COLO829 (cell line): ENCODE data around the gene MICOS13.
"Not testable (repeated sequence)": the region's sequence is repeated elsewhere in the genome, so short reads cannot be mapped to it uniquely, and the experiment has no call there.

Experiments used
- DNase-seq: peaks from one replicate; pipeline ENCODE4 v3.0.0; 2012; ENCODE audit warnings: low spot score

MICOS13 gene

GRCh38 chr19:5700455-5701092 lies 20.3 kb upstream of the MICOS13 start:
- no peak for DNase-seq

GRCh38 chr19:5698635-5699422 lies 18.5 kb upstream of the MICOS13 start:
- no peak for DNase-seq

DNA sequence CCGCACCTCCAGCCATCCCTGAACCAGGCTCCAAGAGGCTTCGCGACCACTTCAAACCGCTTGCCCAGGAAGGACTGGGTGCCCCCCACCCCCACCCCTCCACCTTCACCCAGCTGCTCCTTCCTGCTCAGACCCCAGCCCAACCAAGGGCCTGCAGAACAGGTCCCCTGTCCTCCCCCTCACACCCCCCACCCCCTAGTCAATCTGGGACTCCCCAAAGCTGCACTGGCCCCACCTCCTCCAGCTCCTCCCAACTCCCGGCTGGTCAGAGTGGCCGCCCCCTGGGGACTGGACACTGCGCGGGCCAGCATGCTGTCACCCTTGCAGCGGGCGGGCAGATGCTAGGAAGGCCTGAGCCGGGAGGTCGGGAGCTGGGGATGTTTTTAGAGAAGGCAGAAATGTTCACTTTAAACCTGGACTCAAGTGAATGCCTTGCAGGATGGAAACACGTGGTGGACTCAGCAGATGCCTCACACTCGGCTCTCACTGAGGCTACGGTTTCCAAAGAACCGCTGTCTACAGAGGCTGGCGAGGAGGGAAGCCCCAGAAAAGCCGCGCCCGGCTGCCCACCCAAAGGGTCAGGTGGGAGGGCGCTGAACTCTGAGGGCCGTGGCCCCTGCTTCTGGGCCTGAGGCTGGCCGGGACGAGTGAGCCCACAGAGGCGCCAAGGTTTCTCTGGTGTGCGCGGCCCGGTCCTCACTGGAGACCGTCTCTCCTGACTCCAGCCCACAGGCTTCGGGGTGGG lies 17.7 kb upstream of the MICOS13 start:
- DNase-seq, result no peak

DNA sequence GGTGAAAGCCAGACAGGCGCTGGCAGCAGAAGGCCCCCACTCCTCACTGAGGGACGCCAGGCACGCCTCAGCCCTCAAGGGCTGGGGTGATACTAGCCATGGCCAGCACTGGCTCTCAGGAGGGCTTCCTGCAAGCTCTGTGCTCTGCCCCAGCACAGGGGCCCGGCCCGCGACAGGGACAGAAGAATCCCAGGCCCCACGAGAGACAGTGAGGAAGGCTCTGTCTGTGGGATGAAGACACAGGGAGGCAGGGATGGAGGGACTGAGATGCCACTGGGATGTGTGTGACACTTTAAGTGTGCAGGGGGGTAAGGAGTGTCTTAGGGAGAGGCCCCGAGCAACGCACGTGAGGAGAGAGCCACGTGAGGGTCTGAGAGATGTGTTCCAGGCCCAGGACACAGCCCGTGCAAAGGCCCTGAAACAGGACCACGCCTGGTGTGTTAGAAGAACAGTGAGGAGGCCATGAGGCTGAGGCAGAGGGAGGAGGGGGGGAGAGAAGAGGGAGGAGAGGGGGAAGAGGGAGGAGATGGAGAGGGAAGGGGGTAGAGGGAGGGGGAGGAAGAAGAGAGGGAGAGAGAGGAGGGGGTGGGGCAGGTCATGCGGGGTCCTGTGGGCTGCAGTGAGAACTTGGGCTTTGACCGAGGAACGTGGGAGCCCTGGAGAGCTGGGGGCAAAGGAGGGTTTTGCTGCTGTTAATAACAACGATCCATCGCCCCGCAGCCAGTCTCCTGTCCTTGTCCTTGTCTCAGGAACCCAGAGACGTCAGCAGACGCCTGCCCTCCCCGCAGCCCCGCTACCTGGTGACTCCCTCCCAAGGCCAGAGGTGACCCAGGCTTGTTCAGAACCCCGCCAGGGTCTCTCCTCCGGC lies 16.9 kb upstream of the MICOS13 start:
- DNase-seq, result no peak

GRCh38 chr19:5696196-5697021 lies 16.1 kb upstream of the MICOS13 start:
- DNase-seq, result no peak

- DNase-seq, result no peak
Observed at GRCh38 chr19:5695649-5696195, 15.4 kb upstream of the MICOS13 start.

DNA sequence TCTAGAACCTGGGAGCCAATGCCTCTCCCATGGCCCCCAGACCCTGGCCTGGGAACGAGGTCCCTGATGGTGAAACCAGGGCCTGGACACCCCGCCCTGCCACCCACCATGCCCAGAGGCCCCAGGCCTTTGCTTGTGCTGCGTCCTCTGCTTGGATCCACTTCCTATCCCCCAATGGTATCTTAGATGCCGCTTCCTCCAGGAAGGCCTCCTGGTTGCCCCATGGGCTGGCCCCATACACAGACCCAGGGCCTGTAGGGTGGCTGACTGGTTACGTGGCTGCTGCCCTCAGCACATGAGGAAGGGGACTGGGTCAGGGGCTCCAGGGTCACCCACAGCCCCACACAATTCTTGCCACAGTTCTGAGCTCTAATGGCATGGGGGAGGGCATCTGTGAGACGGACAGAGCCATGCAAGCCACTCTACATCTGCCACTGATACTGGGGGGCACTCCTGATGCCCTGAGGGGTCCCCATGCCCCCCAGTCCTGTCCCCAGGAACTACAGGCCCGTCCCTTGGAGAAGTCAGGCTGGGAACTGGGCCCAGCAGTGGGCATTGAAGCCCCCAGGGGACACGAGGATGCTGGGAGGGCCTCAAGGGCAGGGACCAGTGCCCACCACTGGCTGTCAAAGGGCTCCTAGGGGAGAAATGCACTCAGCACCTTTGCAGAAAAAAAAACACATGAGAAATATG lies 14.8 kb upstream of the MICOS13 start:
- no peak for DNase-seq

DNA sequence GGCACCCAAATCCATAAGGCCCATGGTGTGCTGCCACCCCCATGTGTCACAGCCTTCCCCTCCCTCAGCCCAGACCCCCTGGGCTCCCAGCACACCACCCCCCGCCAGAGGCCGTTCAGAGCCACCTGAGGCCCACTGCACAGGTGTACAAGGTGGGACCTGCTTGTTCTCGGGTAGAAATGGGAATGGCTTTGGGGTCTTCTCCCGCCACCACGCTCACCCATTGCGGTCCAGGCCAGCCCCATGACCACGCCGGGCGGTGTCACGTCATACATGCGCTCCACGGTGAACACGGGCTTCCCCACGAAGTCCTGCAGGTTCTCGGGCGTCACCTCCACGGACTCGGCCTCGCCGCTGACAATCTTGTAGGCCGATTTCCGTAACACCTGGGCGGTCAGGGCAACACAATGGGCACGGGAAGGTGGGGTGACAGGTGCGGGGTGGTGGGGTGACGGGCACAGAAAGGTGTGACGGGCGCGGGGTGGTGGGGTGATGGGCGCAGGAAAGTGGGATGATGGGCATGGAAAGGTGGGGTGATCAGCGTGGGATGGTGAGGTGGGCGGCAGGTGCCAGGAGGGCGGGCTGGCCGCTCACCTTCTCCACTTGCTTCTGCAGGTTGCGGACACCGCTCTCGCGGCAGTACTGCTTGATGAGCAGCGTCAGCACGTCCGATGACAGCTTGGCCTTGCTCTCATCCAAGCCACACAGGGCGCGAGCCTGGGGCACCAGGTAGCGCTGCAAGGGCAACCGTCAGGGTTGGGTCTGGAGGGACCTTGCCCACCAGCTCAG lies 14.0 kb upstream of the MICOS13 start:
- DNase-seq, result no peak

- DNase-seq, result no peak
Observed at GRCh38 chr19:5693195-5694166, 13.2 kb upstream of the MICOS13 start.

DNA sequence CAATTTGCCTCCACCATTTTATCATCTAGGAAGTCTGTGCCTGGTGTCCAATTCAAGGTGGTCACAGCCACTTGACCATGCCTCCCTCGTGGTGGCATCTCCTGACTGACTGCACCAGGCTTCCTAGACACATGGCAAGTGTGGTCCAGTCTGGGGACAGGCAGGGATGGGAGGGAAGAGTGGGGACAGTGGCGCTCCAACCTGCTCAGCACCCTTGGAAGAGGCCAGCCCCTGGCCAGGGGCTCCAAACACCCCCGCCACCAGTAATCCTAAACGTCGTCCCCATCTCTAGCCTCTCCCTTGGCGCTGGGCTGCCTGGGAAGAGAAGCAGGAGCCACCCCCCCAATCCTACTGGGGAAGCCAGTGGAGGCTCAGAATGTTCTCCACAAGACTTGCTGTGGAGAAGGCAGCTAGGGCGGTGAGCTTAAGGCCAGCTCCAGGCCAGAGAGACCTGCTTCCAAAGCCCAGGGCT lies 12.4 kb upstream of the MICOS13 start:
- DNase-seq, result no peak

DNA sequence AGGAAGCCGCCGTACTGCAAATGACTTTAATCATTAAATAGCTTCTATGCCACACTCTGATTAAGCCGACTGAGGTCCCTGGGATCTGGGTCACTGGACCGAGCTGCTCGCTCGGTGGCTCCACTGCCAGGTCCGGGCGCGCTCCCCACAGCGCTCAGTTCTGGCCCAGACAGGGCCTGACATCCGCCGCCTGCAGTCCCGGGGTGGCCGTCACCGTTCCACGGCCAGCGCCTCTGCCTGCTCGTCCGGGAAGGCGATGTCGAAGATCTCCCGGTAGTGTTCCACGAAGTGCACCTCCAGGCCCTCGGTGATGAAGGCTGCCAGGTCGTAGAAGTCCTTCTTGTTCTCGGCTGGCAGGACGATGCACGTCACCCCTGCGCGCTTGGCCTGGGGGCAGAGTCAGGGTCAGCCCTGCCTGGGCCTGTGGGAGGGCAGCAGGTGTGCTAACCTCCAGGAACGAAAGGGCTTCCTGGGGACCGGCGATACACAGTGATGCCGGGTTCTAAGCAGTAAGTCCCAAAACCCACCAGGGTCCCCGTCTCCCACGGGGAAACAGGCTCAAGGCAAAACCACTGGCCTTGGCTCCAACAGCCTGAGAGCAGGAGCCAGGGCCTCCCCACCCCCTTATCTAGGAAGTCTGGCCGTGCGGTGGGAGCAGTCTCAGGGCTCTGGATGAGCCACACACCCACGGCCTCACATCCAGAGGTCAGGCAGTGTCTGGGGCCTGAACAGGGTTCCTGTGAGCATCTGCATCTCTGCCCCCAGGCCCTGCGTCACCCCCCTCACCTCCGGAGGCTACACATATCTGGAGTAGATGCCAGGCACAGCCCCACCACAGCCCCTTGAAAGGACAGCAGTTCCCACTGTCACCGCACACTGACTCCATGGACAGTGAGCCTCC lies 11.8 kb upstream of the MICOS13 start:
- no peak for DNase-seq

DNA sequence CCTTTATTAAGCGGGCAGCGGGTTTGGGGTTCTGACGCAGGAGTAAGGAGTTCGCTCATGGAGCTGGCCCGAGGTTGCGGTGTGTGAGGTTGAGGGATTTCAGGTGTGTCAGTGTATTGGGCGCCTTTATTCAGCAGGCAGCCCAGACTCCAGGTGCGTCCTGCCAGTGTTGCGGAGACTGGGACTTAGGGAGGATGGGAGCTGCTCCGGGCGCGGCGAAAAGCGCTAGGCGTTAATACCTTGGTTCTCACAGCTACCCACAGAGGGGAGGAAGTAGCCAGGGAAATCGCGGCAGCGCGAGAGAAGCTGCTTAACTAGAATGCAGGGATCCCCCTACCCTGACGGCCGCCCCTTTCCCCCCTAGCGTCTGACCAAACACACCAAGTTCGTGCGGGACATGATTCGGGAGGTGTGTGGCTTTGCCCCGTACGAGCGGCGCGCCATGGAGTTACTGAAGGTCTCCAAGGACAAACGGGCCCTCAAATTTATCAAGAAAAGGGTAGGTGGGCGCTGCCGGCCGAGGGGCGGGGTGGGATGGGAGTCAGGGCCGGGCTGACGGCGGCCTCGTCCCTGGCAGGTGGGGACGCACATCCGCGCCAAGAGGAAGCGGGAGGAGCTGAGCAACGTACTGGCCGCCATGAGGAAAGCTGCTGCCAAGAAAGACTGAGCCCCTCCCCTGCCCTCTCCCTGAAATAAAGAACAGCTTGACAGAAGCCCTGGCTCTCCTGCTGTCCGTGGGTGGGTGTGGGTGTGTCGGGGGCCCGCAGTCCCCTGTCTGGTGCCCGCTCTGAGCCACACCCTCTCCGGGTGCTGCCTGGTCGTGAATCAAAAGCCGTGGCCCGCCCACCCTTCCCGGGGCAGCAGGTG lies 10.9 kb upstream of the MICOS13 start:
- DNase-seq, result peak; percentile 38

- peak; percentile 99 for DNase-seq
Observed at GRCh38 chr19:5690125-5690954, 10.0 kb upstream of the MICOS13 start, which contains the start of gene RPL36. Gene RPL36 (plus strand): TSS chr19:5690295. CDS start chr19:5690508, 213 bp downstream.

- DNase-seq, result not testable (repeated sequence)
Observed at GRCh38 chr19:5688262-5688881, 8.1 kb upstream of the MICOS13 start.
